Measurements from ENCODE around the gene MUC2.

The MUC2 gene

DNA sequence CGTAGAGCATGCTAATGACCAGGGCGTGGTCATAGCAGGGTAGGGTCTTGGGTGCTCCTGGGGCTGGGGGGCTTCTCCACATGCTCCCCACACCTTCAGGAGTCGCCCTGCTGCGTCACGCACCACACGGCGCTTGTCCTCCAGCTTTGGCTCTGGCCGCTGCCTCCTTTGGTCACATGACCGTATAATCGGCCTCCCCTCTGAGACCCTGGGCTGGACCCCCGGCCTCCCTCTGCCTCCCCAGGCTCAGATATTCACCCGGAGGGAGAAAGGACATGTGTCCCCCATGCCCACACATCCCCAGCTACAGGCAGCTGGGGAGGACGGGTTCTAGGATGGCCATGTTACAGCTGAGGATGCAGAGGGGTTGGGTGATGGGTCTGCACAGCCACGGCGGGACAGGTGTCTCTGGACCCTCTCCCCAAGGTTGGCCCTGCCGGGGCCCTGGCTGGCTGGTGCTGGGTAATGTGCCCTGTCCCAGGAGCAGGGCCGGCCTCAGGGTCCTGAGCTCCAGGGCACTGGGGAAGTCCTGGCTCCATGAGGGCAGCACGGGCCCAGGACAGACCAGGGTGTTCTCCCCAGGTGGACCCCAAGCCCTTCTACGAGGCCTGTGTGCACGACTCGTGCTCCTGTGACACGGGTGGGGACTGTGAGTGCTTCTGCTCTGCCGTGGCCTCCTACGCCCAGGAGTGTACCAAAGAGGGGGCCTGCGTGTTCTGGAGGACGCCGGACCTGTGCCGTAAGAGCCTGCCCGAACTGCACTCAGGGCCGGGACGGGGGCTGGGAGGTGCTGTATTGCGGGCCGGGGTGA lies 14.5 kb downstream of the MUC2 start:
- no peak for DNase-seq

DNA sequence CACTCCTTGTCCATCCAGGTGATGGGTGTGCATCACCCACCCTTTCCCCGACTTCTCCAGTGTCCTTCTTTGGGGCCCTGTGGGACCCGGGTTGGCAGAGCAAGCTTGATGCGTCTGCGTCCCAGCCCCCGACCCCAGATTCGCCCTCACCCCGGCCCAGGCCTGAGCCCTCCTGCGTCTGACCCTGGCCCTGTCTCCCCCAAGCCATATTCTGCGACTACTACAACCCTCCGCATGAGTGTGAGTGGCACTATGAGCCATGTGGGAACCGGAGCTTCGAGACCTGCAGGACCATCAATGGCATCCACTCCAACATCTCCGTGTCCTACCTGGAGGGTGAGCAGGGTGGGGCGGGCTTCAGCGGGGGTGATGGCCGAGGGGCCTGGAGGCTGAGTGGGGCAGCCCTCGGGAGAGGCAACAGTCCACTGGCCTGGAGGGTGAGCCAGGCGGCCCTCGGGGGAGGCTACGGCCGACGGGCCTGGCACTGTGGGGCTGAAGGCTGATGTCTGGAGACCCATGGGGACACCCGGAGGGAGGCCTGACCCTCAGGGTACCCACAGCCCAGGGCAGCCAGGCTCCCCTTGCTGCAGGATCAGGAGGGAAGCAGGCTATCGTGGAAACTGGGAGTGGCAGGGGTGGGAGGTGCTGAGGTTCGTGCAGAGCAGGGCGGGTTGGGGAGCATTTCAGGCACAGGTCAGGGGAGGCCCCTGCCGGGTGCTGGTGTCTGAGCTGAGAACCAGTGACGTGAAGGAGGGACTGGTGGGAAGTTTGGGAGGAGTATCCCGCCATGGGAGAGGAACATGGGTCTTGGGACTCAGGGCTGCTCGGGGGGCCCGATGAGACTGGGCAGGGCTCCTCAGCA lies 15.3 kb downstream of the MUC2 start:
- DNase-seq = no peak

DNA sequence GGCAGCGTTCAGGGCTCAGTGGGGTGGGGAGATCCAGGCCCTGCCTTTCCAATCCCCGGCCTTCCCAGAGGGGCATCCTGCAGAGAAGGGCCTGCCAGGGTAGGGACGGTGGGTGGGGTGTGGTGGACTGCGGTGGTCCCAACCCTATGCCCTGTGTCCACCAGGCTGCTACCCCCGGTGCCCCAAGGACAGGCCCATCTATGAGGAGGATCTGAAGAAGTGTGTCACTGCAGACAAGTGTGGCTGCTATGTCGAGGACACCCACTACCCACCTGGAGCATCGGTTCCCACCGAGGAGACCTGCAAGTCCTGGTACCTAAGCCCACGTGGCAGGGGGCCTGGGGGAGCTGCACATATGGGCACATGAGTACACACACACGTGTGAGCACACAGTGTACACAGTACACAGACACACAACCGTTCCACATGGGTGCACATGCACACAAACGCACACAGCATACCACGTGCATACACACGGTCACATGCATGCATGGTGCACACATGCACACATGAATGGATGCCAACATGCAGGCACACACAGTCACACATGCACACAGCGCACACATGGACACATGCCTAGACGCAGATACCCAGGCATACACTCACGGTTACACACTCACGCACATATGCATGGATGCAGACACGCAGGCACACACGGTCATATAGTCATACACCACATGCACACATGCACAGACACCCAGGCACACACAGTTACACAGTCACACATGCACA lies 16.1 kb downstream of the MUC2 start:
- DNase-seq = no peak

DNA sequence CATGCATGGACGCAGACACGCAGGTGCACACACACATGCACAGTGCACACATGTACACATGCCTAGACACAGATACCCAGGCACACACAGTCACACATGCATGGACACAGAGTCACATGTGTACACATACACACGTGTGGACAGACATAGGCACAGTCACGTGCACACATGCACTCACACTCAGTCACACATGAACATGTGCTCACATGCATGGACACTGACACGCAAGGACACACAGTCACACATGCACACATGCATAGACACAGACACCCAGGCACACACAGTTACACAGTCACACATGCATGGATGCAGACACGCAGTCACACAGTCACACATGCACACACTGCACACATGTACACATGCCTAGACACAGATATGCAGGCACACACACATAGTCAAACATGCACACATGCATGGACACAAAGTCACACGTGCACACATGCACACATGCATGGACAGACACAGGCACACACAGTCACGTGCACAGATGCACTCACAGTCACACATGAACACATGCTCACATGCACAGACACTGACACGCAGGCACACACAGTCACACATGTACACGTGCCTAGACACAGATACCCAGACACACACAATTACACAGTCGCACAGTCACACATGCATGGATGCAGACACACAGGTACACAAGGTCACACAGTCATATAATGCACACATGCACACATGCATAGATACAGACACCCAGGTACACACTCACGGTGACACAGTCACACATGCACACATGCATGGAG lies 16.8 kb downstream of the MUC2 start:
- DNase-seq = no peak

DNA sequence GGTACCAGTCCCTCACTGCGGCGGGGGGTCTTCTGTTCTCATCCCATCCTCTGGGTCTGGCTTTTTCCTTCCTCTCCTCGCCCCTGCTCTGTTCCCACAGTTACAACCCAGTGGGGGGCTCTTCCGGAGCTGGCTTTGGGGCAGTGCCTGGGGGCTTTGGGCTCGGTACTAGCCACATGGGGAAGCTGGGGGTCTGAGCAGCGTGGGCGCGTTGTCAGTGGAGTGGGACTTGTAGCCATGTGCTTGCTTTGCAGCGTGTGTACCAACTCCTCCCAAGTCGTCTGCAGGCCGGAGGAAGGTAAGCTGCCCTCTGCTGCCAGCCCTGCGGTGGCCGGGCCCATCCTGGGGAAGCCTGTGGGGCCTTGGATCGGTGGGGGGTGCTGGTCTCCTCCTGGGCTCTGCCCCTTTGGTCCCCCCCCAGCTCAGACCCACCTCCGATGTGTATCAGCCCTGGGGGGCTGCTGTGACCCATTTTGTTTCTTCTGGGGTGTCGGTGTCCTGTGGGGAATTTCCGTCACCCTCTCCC lies 17.5 kb downstream of the MUC2 start:
- DNase-seq = no peak

DNA sequence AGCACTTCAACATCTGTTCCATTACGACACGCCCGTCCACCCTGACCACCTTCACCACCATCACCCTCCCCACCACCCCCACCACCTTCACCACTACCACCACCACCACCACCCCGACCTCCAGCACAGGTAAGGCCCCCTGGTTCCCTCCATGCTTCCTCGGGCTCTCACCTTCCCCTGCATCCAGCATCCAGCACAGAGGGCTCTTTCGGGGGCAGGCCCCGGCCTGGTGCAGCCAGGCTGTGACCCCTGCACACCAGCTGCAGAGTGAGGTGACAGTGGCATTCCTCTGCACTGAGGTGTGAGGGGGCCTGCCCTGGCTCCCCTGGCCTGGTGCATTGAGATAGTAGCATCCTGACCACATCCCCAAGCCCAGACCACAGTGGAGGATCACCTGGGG lies 18.2 kb downstream of the MUC2 start:
- DNase-seq = no peak

DNA sequence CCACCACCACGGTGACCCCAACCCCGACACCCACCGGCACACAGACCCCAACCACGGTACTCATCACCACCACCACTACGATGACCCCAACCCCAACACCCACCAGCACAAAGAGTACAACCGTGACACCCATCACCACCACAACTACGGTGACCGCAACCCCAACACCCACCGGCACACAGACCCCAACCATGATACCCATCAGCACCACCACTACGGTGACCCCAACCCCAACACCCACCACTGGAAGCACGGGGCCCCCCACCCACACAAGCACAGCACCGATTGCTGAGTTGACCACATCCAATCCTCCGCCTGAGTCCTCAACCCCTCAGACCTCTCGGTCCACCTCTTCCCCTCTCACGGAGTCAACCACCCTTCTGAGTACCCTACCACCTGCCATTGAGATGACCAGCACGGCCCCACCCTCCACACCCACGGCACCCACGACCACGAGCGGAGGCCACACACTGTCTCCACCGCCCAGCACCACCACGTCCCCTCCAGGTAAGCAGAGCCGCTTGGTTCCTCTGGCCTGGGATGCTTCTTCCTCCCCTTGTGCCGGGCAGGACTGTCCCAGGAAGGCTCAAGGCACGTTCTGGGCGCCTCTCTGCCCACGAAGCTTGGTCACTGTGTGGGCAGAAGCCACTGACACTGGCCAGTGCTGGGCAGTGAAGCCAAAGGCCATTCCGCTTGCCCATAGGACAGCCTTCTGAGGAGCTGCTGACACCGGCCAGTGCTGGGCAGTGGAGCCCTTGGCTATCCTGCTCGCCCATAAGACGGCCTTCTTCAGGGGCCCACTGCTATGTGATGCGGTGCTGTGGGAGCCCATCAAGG lies 25.1 kb downstream of the MUC2 start:
- DNase-seq = no peak

DNA sequence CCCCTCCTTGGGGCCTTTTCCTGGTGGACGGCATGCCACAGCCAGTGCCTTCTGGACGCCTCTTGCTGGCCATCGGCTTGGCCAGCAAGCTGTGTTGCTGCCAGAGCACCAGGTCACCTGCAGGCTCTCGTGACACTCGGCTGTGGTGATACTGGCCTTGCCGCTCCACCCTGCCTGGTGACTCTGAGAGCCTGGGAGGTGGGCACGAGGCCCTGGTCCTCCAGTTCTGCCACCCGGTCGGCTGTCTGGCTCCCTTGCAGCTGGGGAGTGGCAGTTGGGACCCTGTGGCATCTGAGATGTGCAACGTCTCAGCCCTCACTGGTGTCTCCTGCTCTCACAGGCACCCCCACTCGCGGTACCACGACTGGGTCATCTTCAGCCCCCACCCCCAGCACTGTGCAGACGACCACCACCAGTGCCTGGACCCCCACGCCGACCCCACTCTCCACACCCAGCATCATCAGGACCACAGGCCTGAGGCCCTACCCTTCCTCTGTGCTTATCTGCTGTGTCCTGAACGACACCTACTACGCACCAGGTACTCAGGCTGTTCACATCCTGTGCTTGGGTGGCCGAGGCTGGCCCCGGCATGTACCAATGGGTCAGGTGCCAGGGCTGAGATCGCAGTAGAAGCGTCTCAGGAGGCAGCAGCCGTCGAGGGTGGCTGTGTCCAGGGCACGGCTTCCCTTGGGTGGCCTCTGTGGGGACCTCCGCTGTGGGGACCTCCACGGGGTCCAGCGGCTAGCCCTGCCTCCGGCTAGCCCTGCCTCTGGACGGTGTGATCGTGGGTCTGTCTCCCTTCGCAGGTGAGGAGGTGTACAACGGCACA lies 26.0 kb downstream of the MUC2 start:
- DNase-seq = no peak

DNA sequence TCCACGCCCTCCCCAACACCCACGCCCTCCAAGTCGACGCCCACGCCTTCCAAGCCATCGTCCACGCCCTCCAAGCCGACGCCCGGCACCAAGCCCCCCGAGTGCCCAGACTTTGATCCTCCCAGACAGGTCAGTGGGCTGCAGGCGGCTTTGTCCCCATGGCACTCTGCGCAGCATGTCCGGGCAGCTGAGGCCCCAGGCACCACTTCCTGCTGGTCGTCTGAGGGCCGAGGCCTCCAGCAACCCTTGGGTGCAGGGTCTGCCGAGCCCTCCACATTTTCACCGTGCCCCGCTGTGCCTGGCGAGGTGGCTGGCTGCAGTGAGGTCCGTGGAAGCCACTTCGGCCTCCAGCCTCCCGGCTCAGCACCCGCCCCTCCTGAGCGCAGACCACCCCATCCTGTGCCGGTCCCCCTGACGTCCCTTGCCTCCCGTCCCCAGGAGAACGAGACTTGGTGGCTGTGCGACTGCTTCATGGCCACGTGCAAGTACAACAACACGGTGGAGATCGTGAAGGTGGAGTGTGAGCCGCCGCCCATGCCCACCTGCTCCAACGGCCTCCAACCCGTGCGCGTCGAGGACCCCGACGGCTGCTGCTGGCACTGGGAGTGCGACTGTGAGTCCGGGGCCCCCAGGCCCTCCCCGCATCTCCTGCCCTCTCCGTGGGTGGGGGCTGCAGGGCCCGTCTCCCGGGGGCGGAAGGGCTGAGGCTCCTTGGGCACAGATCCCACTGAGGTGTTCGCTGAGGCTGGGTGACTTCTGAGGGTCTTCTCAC lies 26.8 kb downstream of the MUC2 start:
- no peak for DNase-seq

DNA sequence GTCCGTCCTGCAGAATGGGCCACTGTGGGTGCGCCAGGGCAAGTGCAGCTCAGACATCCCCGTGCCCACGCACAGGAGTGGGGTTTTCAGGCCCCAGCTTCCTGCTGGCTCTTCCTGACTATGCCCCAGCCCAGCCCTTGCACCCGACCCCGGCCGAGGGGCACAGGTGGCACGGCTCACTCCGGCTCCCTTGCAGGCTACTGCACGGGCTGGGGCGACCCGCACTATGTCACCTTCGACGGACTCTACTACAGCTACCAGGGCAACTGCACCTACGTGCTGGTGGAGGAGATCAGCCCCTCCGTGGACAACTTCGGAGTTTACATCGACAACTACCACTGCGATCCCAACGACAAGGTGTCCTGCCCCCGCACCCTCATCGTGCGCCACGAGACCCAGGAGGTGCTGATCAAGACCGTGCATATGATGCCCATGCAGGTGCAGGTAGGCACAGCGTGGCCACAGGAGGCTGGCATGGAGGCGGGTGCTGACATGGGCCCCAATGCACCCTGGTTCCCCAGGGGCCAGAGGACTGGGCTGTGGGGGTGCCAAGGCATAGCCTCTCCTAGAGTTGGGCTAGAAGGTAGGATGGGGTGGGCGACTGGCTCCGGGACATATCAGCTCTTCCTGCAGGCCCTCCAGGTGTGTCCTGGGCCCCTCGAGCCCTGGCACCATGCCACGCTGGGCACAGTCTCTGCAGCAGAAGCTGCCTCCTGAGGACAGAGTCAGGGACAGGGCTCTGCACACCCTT lies 27.7 kb downstream of the MUC2 start:
- no peak for DNase-seq

DNA sequence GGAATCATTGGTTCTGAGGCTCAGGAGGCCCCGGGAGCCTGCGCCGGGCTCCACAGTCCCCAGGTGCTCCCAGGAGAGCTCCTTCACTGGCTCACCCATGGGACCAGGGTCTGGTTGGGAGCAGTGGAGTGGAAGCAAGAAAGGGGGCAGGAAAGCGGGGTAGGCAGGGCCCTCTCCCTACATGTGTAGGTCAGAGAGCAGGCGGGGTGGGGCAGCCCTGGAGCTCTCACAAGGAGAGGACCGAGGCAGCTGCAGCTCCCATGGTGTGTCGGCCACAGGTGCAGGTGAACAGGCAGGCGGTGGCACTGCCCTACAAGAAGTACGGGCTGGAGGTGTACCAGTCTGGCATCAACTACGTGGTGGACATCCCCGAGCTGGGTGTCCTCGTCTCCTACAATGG lies 28.3 kb downstream of the MUC2 start:
- DNase-seq = no peak

DNA sequence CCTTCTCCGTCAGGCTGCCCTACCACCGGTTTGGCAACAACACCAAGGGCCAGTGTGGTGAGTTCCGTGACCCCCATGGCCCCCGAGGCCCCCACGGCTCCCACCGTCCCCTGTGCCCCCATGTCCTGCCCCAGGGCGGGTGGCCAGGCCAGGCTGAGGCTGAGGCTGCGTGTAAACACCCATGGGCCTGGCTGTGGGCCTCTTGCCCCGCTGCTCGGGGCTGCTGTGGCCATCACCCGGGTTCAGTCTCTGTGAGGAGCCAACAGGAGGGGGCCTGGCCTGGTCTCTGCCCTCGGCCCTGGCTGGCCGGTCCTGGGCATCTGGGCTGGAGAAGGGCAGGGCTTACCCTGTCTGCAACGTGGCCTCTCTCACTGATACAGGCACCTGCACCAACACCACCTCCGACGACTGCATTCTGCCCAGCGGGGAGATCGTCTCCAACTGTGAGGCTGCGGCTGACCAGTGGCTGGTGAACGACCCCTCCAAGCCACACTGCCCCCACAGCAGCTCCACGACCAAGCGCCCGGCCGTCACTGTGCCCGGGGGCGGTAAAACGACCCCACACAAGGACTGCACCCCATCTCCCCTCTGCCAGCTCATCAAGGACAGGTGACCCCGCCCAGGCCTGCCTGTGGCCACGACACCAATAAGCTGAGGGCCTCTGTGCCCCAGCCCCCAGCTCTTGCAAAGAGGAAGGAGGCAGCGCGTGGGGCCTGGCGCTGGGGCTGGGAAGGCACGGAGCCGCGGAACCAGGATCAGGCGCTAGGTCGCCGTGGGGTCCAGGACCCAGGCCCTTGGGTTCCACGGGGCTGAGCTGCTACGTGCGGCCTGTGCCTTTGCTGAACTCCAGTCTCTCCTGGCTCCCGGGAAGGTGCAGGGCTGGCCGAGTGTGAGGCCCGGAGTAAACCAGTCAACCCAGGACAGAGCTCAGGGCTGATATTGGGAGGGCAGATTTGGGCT lies 29.0 kb downstream of the MUC2 start:
- DNase-seq = no peak

DNA sequence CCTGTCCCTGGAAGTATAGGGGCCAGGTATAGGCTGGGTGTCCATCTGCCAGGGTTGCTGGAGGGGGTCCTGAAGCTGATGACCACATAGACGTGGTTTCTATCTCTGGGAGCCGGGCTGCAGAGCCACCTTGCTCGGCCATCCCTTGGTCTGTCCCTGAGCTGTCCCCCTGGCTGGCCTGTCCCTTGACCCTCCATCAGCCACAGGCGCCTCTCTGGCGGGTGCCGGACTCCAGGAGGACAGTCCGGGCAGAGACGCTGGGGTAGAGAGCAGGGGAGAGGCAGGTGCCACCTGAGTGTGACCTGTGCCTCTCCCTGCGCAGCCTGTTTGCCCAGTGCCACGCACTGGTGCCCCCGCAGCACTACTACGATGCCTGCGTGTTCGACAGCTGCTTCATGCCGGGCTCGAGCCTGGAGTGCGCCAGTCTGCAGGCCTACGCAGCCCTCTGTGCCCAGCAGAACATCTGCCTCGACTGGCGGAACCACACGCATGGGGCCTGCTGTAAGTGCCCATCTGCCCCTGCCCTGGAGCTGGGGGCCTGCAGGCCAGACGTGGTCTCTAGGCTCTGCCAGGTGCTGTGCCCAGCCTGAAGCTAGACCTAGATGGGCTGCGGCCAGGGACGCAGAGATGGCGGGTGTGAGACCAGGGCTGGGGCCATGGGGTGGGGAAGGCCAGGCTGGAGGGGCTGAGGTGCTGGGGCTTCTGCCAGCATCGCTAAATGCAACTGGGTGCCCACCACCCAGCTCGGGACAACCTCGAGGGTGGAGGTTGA lies 29.9 kb downstream of the MUC2 start:
- DNase-seq = no peak

DNA sequence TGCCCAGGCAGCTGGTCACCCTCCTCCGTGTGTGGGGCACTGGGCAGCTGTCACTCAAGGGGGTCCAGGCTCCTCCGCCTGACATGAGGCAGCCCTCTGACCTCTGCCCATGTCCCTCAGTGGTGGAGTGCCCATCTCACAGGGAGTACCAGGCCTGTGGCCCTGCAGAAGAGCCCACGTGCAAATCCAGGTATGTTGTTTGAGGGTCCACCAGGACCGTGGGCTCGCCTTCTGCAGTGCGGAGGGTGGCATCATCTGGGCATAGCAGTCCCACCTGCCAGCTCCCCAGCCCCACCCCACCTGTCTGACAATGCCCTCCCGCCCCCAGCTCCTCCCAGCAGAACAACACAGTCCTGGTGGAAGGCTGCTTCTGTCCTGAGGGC lies 30.5 kb downstream of the MUC2 start:
- DNase-seq = no peak

DNA sequence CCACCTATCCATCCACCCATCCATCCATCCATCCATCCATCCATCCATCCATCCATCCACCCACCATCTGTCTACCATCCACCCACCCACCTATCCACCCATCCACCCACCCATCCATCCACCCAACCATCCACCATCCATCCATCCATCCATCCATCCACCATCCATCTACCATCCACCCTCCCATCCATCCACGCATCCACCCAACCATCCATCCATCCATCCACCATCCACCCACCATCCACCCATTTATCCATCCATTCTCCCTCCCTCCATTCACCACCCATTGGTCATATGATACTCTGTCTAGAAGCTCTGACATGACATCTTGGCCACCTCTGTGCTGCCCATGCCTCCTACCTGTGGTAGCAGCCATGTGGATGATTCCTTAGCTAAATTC lies 31.7 kb downstream of the MUC2 start:
- no peak for DNase-seq

DNA sequence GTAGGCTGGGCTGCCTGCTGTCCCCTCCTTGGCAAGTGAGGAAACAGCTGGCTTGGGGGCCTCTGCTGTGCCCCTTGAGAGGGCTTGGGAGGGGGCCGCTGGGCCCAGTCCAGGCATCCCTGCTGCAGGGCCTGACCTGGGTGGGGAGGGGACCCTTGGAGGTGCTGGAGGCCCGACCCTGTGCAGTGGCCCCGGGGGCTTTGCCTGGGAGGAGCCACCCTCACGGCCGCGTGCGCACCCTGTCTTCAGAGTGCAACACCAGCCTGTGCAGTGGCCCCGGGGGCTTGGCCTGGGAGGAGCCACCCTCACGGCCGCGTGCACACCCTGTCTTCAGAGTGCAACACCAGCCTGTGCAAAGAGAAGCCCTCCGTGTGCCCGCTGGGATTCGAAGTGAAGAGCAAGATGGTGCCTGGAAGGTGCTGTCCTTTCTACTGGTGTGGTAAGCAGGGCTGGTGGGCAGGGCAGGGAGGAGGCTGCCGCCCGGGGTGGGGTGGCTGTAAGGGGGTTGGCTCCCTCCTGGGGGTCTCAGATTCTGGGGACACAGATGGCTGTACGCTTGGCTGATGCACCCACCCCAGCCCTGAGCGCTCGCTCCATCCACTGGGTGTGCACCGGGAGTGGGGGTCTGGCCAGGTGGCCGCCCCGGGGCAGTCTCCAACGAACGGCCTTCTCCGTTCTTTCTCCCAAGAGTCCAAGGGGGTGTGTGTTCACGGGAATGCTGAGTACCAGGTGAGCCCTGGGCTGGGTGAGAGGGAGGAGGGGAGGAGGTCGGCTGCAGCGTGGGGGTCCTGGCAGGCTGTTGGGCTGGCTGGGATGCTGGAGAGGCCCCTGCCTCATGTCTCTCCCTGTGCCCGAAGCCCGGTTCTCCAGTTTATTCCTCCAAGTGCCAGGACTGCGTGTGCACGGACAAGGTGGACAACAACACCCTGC lies 32.9 kb downstream of the MUC2 start:
- no peak for DNase-seq
